GM19043 (cell line): ENCODE results near the gene AHSG.

Experiments
- ATAC-seq: cut with Tn5 transposase; IDR thresholded peaks from one replicate; pipeline ENCODE4 v1.9.1; 2021; ENCODE audit warnings: low read depth; ENCODE audit not compliant: unreplicated experiment

The AHSG gene

DNA sequence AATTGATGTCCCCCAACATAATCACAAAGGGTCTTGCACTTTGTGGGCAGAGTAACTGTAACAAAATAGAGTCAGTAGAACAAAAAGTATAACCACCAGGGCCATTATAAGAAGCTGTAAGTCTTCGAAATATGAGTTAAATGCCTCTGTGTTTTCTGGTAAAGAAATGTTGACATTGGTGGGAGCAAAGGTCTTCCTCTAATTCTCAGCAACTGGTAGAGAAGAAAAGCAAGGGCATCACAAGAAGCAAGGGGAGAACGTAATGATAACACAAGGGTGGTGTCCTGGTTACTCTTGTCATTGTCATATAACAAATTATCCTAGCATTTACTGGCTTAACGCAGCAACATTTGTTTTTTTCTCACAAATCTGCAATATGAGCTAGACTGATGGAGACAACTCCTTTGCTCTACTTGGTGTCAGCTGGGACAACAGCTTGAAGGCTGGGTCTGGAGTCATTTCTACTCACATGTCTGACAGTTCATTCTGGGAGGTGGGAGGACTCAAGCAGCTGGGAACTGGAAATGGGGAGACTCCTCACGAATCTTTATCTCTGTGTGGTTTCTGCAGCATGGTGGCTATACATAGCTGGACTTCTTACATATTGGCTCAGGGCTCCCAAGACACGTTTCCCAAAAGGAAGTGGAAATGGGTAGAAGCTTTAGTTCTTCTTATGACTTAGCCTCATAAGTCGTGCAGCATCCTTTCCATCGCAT, 22.1 kb upstream of the AHSG start:
- no peak for ATAC-seq

DNA sequence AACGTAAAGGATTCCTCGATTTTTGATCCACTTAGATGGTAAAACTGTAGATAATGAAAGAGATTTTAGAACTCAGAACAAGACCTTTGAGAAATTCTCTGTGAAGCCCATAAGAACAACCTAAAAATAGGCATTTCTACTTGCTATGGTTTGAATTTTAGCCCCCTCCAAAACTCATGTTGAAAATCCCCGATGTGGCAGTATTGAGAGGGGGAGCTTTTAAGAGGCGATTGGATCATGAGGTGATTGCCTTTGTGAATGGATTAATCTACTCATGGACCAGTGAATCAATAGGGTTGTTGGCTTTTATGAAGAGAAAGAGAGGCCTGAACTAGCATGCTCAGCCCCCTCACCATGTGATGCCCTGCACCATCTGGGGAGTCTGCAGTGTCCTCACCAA, 20.2 kb upstream of the AHSG start:
- no peak for ATAC-seq

GRCh38 chr3:186593862-186594261, 19.0 kb upstream of the AHSG start:
- no peak for ATAC-seq

- no peak for ATAC-seq
These were observed 18.2 kb upstream of the AHSG start for GRCh38 chr3:186594591-186595113.

- ATAC-seq: no peak
These were observed 16.1 kb upstream of the AHSG start for GRCh38 chr3:186596568-186597287.

- ATAC-seq: no peak
These were observed 14.6 kb upstream of the AHSG start for GRCh38 chr3:186598108-186598784.

DNA sequence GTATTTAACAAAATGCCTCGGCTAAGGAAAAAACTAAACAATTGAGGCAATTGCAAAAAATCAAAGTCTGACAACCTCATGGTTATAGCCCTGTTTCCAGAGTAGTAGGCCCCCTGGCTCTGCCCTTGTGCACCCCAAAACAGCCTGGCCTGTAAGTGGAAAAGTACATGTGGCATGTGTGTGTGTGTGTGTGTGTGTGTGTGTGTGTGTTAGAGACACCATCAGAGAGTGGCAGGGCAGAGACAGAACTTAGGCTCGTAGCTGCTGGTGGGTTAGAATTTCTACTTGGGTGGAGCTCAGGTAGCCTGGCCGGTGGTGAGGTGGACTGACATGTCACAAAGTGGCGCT, 14.1 kb upstream of the AHSG start:
- no peak for ATAC-seq

DNA sequence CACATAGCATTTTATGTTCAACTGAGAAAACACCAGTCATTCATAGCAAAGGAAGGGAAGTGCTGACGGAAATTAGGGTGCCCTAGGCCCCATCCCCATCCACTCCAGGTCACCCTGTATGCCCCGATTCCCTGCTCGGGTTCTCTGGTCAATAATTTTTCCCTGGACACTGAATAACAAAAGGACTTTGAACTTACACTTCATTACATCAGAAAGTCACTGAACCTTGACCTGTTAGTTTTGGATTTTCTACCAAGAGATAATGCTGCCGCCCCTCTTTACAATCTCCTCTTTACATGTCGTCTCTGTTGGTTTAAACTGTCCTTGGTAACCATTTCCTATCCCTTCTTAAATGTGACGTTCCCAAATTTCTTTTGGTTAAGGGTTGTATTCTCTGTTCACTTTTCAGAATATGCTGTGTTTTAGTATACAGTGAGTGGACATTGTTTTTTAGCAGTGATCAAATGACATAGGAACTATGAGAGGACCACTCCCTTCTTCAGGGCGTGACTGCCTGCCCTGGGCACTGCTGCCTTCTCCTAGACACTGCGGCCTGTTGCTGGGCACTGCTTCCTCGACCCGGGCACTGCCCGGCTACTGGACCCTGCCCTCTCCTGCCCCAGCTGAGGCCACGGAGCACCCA, 13.6 kb upstream of the AHSG start:
- no peak for ATAC-seq

DNA sequence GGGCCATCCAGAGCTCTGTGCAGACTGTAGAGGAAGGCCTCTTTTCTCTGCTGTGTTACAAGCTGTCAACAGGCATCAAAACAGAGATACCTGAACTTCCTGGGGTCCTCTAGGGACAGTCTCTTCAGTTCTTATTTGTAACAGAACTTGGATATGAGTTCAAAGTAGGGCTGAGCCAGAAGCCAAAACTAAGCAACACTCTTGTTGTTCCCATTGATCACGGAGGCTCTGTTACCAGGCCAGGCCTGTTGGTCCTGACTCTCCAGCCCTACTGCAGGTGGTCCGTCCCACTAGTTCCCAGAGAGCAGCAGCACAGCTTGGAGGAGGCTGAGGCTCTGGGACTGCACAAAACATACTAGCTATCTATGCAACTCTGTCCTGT, 13.1 kb upstream of the AHSG start:
- ATAC-seq: no peak

- ATAC-seq: no peak
These were observed 12.0 kb upstream of the AHSG start for GRCh38 chr3:186600896-186601295.

- no peak for ATAC-seq
These were observed 9.7 kb upstream of the AHSG start for GRCh38 chr3:186603159-186603558.

DNA sequence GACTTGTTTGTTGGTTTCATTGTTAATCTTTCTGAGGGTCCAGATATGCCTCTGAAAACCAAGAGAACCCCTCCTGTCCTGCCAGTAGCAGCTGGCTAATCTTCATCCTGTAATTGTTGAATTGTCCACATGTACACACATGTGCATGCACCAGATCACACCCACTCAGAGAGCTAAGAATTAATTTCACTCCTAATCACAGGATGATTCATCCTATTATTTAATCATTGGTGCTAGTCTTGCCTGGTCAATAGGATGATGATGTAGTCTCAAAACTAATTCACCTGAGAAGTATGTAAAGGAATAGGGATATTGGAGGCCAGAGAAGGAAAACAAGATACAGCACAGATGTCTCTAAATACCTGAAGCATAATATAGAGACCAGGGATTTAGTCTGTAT, 7.8 kb upstream of the AHSG start:
- no peak for ATAC-seq

DNA sequence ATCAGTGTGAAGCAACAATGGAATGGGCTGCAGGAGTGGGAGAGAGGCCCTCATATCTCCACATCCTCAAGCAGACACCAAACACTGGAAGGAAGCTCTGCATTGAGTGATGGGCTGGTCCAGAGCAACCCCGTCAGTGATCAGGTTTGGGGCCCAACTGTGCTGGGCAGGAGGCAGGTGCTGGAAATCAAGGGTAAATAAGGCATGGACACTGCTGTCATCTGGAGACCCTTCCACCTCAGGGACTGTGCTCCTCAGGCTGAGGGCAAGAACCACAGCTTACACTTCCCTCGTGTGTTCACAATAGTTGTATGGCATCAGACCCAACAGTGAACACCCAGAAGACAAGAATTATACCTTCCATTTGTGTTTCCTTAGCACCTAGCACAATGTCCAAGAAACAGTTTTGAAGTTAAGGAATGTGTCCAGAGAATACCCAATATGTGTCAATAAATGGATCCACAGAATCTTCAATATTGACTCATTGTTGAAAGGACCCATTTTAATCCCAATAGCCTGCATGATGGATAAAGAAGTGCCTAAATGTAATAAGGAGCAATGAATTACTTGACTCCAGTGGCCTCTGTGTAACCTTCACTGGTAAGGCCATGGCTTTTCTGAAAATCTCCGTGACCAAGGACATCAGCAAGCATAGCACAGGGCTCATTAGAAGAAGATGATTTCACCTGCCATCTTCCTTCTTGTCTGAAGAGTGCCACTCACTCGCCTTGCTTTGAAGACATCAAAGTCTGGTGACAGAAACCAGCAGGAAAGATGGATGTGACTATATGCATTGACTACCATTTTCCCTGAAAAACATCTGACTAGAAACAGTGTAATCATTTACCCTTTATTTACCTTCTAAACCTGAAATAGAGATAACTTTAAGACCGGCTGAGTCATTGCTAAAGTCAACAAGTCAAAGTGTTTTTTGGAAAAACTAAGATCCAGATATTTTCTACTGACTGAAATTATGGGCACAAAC, 7.0 kb upstream of the AHSG start:
- ATAC-seq: no peak

GRCh38 chr3:186608624-186609215, 4.1 kb upstream of the AHSG start:
- ATAC-seq: no peak

- no peak for ATAC-seq
These were observed 3.5 kb upstream of the AHSG start for GRCh38 chr3:186609247-186609868.

DNA sequence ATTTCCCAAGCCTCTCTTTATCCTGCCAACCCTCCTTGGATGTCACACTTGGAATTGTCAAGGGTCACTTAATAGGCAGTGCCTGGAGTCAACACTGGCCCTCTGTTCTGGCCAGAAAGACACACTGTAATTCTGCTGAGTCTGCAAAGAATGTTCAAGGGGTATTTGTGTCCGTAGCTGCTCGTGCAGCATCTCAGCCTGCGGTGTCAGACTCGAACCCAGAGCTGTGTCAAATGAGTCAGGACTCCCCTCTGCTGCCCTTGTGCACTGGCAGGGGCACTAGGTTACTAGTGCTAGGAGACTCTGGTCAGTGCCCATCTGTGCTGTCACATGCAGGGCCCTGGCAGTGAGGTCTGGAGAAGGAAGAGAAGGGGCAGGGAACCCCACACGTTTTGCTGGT, 795 bp upstream of the AHSG start:
- ATAC-seq: no peak

- no peak for ATAC-seq
These were observed 891 bp downstream of the AHSG start for GRCh38 chr3:186613637-186614265.

- no peak for ATAC-seq
These were observed 1.4 kb downstream of the AHSG start for GRCh38 chr3:186614266-186614596.
